Neural crest cell (in vitro differentiated cells): ENCODE measurements around the gene LIPI. TPM values are rescaled to one million over a fixed set of nuclear protein-coding genes. Genes with fewer than 3 reads are reported as not detected.
A peak's percentile ranks its signal among the peaks of the same experiment; 100 is the strongest.
"Not testable (repeated sequence)": the region's sequence is repeated elsewhere in the genome, so short reads cannot be mapped to it uniquely, and the experiment has no call there.

Source experiments
- DNase-seq: peaks from one replicate; pipeline ENCODE4 v3.0.0; 2021; ENCODE audit warnings: low read depth, mixed read lengths, low spot score
- H3K27ac Mint-ChIP-seq: one replicate; pipeline ENCODE4 v1.8.0; 2021; ENCODE audit warnings: mild to moderate bottlenecking, mixed read lengths; ENCODE audit not compliant: unreplicated experiment
- H3K27me3 Mint-ChIP-seq: 2 replicates; pipeline ENCODE4 v1.8.0; 2021; ENCODE audit warnings: low read depth, mild to moderate bottlenecking, mixed read lengths
- H3K36me3 Mint-ChIP-seq: 2 replicates; pipeline ENCODE4 v1.8.0; 2021; ENCODE audit warnings: low read depth, mild to moderate bottlenecking, mixed read lengths
- H3K4me1 Mint-ChIP-seq: 2 replicates; pipeline ENCODE4 v1.8.0; 2021; ENCODE audit warnings: mixed read lengths
- H3K4me3 Mint-ChIP-seq: one replicate; pipeline ENCODE4 v1.8.0; 2021; ENCODE audit warnings: mild to moderate bottlenecking, mixed read lengths
- H3K9me3 Mint-ChIP-seq: 2 replicates; pipeline ENCODE4 v1.8.0; 2021; ENCODE audit warnings: mixed read lengths
- CTCF ChIP-seq: fragments of 200-600 bp; sonication (generic); conservative IDR thresholded peaks from 2 replicates; pipeline ENCODE4 v1.5.0; 2021; ENCODE audit warnings: antibody characterized with exemption, mild to moderate bottlenecking
- total RNA-seq: library from RNA; stranded (reverse); gene quantifications from 2 replicates; pipeline ENCODE4 v1.2.1, GENCODE V29; 2021

The LIPI gene
- total RNA-seq, 1 donor from 2014 or later: not detected

GRCh38 chr21:14120091-14120734 is 90.5 kb downstream of the LIPI start:
- H3K27ac Mint-ChIP-seq: no peak overlapping the region
- H3K9me3 Mint-ChIP-seq: peaks cover 17% of the 10 kb centered on the region
- H3K4me3 Mint-ChIP-seq: no peak overlapping the region
- peak; percentile 17 for DNase-seq
- no peaks in the 10 kb centered on the region for H3K4me1 Mint-ChIP-seq
- TF ChIP-seq CTCF: peak; percentile 55
- peaks cover 41% of the 10 kb centered on the region for H3K36me3 Mint-ChIP-seq
- no peaks in the 10 kb centered on the region for H3K27me3 Mint-ChIP-seq

DNA sequence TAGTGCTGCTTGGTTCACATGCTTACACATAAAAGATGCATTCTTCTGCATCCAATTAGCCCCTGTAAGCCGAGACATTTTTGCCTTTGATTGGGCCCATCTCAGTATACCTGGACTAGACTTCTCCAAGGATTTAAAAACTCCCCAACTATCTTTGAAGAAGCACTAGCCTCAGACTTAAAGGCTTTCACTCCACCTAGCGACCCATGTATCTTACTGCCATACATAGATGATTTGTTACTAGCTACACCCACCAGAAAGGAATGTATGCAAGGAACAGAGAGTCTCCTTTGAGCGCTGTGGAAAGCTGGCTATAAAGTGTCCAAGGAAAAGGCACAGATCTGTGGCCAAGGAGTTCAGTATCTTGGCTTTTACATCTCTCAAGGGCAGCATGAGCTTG is 91.7 kb downstream of the LIPI start:
- DNase-seq: no peak
- H3K27ac Mint-ChIP-seq: no peak overlapping the region
- H3K9me3 Mint-ChIP-seq: peaks cover 15% of the 10 kb centered on the region
- H3K27me3 Mint-ChIP-seq: no peaks in the 10 kb centered on the region
- H3K4me1 Mint-ChIP-seq: no peaks in the 10 kb centered on the region
- TF ChIP-seq CTCF: no peak
- no peak overlapping the region for H3K4me3 Mint-ChIP-seq
- peaks cover 41% of the 10 kb centered on the region for H3K36me3 Mint-ChIP-seq

DNA sequence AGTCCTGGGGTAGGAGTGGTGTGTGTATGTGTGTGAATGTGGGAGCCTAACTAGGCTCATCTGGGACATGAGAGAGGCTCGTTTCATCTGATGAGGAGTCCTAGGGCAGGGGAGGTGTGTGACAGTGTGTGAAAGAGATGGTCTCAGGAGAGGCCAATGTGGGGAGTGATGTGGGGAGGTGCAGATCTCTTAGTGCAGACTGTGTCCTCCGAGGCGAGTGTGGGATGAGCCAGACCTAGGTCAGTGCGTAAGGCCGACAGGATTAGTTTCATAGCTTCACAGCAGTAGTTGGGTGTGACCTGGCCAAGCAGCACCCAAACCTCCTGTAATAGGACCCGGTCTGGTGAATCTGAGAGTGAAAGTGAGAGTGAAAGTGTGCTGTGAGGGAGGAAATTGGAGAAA is 94.7 kb downstream of the LIPI start:
- H3K4me1 Mint-ChIP-seq: no peaks in the 10 kb centered on the region

DNA sequence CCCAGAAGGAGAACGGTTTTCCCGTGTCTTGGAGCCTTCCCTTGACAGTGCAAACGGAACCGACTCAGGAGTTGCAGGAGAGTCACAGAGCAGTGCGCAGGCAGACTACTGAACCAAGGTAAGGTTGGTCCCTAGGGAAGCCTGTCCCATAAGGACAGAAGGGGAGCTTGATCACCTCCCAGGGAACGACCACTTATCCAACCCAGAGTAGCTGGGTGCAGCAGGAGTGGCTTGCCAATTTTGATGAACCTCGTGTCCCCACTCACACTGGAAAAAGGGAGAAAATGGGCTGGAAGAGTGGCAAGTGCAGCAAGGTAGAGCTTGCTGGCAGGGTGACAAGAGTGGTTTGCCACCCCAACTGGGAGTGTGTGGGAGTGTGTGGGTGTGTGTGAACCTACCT is 95.1 kb downstream of the LIPI start:
- no peaks in the 10 kb centered on the region for H3K27me3 Mint-ChIP-seq
- no peak for TF ChIP-seq CTCF
- no peak for DNase-seq
- H3K4me3 Mint-ChIP-seq: no peak overlapping the region
- peaks cover 10% of the 10 kb centered on the region for H3K9me3 Mint-ChIP-seq
- H3K36me3 Mint-ChIP-seq: peaks cover 30% of the 10 kb centered on the region
- H3K4me1 Mint-ChIP-seq: no peaks in the 10 kb centered on the region
- H3K27ac Mint-ChIP-seq: no peak overlapping the region

More for the DNA sequence above, 94.7 kb downstream of the LIPI start:
- Mint-ChIP-seq H3K9me3 (peaks cover 10% of the 10 kb centered on the region), H3K4me3 (no peak overlapping the region), H3K27ac (no peak overlapping the region), H3K36me3 (peaks cover 30% of the 10 kb centered on the region), H3K27me3 (no peaks in the 10 kb centered on the region)
- no peak for DNase-seq
- TF ChIP-seq CTCF: no peak

DNA sequence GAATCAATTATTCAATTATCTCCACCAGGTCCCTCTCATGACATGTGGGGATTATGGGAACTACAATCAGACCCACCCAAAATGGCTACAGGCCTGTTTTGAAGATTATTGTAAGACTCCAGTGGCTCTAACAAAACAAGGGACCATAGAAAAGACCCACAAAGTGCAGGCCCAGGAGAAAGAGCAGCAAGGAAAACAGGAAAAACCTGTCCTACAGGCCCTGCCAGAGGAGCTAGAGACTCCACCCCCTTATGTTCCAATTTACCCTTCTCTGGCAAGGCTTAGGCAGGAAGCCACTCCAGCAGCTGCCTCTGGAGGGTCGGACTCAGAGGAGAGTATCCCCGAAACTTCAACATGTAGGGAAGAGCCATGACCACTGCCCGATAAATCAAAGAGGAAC is 96.5 kb downstream of the LIPI start:
- TF ChIP-seq CTCF: no peak
- H3K27me3 Mint-ChIP-seq: no peaks in the 10 kb centered on the region
- H3K27ac Mint-ChIP-seq: no peak overlapping the region
- H3K36me3 Mint-ChIP-seq: peaks cover 31% of the 10 kb centered on the region
- H3K4me1 Mint-ChIP-seq: no peaks in the 10 kb centered on the region
- no peak for DNase-seq
- H3K4me3 Mint-ChIP-seq: no peak overlapping the region
- H3K9me3 Mint-ChIP-seq: peaks cover 7% of the 10 kb centered on the region

GRCh38 chr21:14104564-14104963 is 106.2 kb downstream of the LIPI start:
- not testable (repeated sequence) for H3K4me3 Mint-ChIP-seq, DNase-seq, H3K9me3 Mint-ChIP-seq, H3K27ac Mint-ChIP-seq, H3K27me3 Mint-ChIP-seq, H3K4me1 Mint-ChIP-seq
- peaks cover 12% of the 10 kb centered on the region for H3K36me3 Mint-ChIP-seq
